Sigmoid colon (tissue), 4 donors: Measurements from ENCODE around the gene ZW10.
"Not testable (repeated sequence)": the region's sequence is repeated elsewhere in the genome, so short reads cannot be mapped to it uniquely, and the experiment has no call there.

Experiments used
- EP300 ChIP-seq, 4 donors: sonication (generic); formaldehyde crosslinking; IDR thresholded peaks; one replicate each; pipeline ENCODE4 v1.6.1; 2017; ENCODE audit warnings: antibody characterized with exemption in 4 of 4
- POLR2A ChIP-seq, 2 donors: fragments of 450-650 bp; IDR thresholded peaks; one replicate each; pipeline ENCODE4 v1.6.1; 2016; ENCODE audit warnings: antibody characterized with exemption in 2 of 2, mild to moderate bottlenecking in 2 of 2, moderate library complexity in 2 of 2
- POLR2AphosphoS5 ChIP-seq, 4 donors: sonication (generic); formaldehyde crosslinking; IDR thresholded peaks; one replicate each; pipeline ENCODE4 v1.6.1; 2017; ENCODE audit warnings: antibody characterized with exemption in 4 of 4
- TF ChIP-seq, protein P1 (sequence below), 4 experiments: fragments of 450-650 bp in 3 of 4; fragments of 200-600 bp in 1 of 4; IDR thresholded peaks; one replicate each; pipeline ENCODE4 v1.5.1; 2016 to 2019; ENCODE audit warnings: antibody characterized with exemption in 4 of 4, mild to moderate bottlenecking in 3 of 4, moderate library complexity in 2 of 4

DNA sequence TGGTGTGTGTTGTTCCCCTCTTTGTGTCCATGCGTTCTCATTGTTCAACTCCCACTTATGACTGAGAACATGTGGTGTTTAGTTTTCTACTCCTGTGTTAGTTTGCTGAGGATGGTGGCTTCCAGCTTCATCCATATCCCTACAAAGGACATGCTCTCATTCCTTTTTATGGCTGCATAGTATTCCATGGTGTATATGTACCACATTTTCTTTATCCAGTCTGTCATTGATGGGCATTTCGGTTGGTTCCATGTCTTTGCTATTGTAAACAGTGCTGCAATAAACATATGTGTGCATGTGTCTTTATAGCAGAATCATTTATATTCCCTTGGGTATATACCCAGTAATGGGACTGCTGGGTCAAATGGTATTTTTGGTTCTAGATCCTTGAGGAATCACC is 10.5 kb downstream of the ZW10 start:
- TF ChIP-seq, protein P1, sequence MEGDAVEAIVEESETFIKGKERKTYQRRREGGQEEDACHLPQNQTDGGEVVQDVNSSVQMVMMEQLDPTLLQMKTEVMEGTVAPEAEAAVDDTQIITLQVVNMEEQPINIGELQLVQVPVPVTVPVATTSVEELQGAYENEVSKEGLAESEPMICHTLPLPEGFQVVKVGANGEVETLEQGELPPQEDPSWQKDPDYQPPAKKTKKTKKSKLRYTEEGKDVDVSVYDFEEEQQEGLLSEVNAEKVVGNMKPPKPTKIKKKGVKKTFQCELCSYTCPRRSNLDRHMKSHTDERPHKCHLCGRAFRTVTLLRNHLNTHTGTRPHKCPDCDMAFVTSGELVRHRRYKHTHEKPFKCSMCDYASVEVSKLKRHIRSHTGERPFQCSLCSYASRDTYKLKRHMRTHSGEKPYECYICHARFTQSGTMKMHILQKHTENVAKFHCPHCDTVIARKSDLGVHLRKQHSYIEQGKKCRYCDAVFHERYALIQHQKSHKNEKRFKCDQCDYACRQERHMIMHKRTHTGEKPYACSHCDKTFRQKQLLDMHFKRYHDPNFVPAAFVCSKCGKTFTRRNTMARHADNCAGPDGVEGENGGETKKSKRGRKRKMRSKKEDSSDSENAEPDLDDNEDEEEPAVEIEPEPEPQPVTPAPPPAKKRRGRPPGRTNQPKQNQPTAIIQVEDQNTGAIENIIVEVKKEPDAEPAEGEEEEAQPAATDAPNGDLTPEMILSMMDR (IDR thresholded peaks at IDR 0.05) = not testable (repeated sequence)
- TF ChIP-seq POLR2A, POLR2AphosphoS5, EP300 (IDR thresholded peaks at IDR 0.05): not testable (repeated sequence)
